Measurements from ENCODE around the gene FAM3D.

The FAM3D gene

GRCh38 chr3:58647381-58648141 is 19.0 kb downstream of the FAM3D start:
- TF ChIP-seq SIN3A (IDR thresholded peaks at IDR 0.05; ENCODE audit: borderline replicate concordance, insufficient read depth, low read length) (no peak), TAF1 (IDR thresholded peaks at IDR 0.05; ENCODE audit: borderline replicate concordance, insufficient read depth, low read length) (no peak), FOXP2 (optimal IDR thresholded peaks at IDR 0.05; ENCODE audit: borderline replicate concordance, extremely low read depth, extremely low read length, insufficient read depth) (no peak), REST (IDR thresholded peaks at IDR 0.05; ENCODE audit: insufficient read depth in 1 of 2, low read depth in 2 of 2, low read length in 2 of 2) (no peak), POLR2AphosphoS5 (IDR thresholded peaks at IDR 0.05; ENCODE audit: low read depth, low read length) (no peak)

- no peak for TF ChIP-seq FOXP2 (optimal IDR thresholded peaks at IDR 0.05; ENCODE audit: borderline replicate concordance, extremely low read depth, extremely low read length, insufficient read depth)
- no peak for TF ChIP-seq REST (IDR thresholded peaks at IDR 0.05; ENCODE audit: insufficient read depth in 1 of 2, low read depth in 2 of 2, low read length in 2 of 2)
- TF ChIP-seq TAF1 (IDR thresholded peaks at IDR 0.05; ENCODE audit: borderline replicate concordance, insufficient read depth, low read length) = no peak
- TF ChIP-seq SIN3A (IDR thresholded peaks at IDR 0.05; ENCODE audit: borderline replicate concordance, insufficient read depth, low read length) = no peak
- no peak for TF ChIP-seq POLR2AphosphoS5 (IDR thresholded peaks at IDR 0.05; ENCODE audit: low read depth, low read length)
Observed at GRCh38 chr3:58646503-58646902, 20.1 kb downstream of the FAM3D start.

GRCh38 chr3:58645726-58646125 is 20.8 kb downstream of the FAM3D start:
- TF ChIP-seq POLR2AphosphoS5 (IDR thresholded peaks at IDR 0.05; ENCODE audit: low read depth, low read length) (no peak), FOXP2 (optimal IDR thresholded peaks at IDR 0.05; ENCODE audit: borderline replicate concordance, extremely low read depth, extremely low read length, insufficient read depth) (no peak), REST (IDR thresholded peaks at IDR 0.05; ENCODE audit: insufficient read depth in 1 of 2, low read depth in 2 of 2, low read length in 2 of 2) (no peak), SIN3A (IDR thresholded peaks at IDR 0.05; ENCODE audit: borderline replicate concordance, insufficient read depth, low read length) (no peak), TAF1 (IDR thresholded peaks at IDR 0.05; ENCODE audit: borderline replicate concordance, insufficient read depth, low read length) (no peak)

- TF ChIP-seq REST (IDR thresholded peaks at IDR 0.05; ENCODE audit: insufficient read depth in 1 of 2, low read depth in 2 of 2, low read length in 2 of 2) (no peak), POLR2AphosphoS5 (IDR thresholded peaks at IDR 0.05; ENCODE audit: low read depth, low read length) (no peak), FOXP2 (optimal IDR thresholded peaks at IDR 0.05; ENCODE audit: borderline replicate concordance, extremely low read depth, extremely low read length, insufficient read depth) (no peak), SIN3A (IDR thresholded peaks at IDR 0.05; ENCODE audit: borderline replicate concordance, insufficient read depth, low read length) (no peak), TAF1 (IDR thresholded peaks at IDR 0.05; ENCODE audit: borderline replicate concordance, insufficient read depth, low read length) (no peak)
Observed at GRCh38 chr3:58642846-58643245, 23.7 kb downstream of the FAM3D start.
